Activated CD4-positive, alpha-beta memory T cell treated with anti-CD3 and anti-CD28 coated beads, Interleukin-2, amount 10 ng/mL, durations not matched to agents 7 days and 5 days (primary cell): ENCODE results near the gene FOXF2. TPM values are rescaled to one million over a fixed set of nuclear protein-coding genes. Genes with fewer than 3 reads are reported as not detected.

ENCODE experiments used
- CTCF ChIA-PET: fragments of 350-600 bp; sonication (Branson Sonifier 250); formaldehyde crosslinking; loops from one replicate; lab custom pipeline; 2021; ENCODE audit warnings: antibody characterized with exemption, inconsistent platforms; lab: Charles Lee
- POLR2A ChIA-PET: fragments of 350-600 bp; sonication (Branson Sonifier 250); formaldehyde crosslinking; loops from one replicate; lab custom pipeline; 2021; ENCODE audit warnings: antibody characterized with exemption; lab: Charles Lee
- DNase-seq: peaks from one replicate; pipeline ENCODE4 v3.0.0-alpha.2; 2020
- H3K27ac Mint-ChIP-seq: one replicate; pipeline ENCODE4 v1.8.0; 2021; ENCODE audit warnings: mild to moderate bottlenecking, mixed read lengths
- H3K27me3 Mint-ChIP-seq: one replicate; pipeline ENCODE4 v1.8.0; 2021; ENCODE audit warnings: mixed read lengths
- H3K36me3 Mint-ChIP-seq: one replicate; pipeline ENCODE4 v1.8.0; 2021; ENCODE audit warnings: low read depth, mixed read lengths
- H3K4me1 Mint-ChIP-seq: one replicate; pipeline ENCODE4 v1.8.0; 2021; ENCODE audit warnings: mixed read lengths
- H3K4me3 Mint-ChIP-seq: one replicate; pipeline ENCODE4 v1.8.0; 2021; ENCODE audit warnings: mild to moderate bottlenecking, mixed read lengths
- H3K9me3 Mint-ChIP-seq: one replicate; pipeline ENCODE4 v1.8.0; 2021; ENCODE audit warnings: mixed read lengths
- total RNA-seq, 2 experiments: library from RNA; stranded (reverse); gene quantifications; one replicate each; pipeline ENCODE4 v1.2.3, GENCODE V29; 2021

FOXF2 gene
- total RNA-seq, 2 experiments from 2014 or later = not detected

- ChIA-PET CTCF (interaction anchor here (0.8 to 1.2 kb wide), 3 partner anchors 13 to 85 kb away, joined by 3 read pairs; no protein-coding TSS in a partner anchor), POLR2A (no interaction called here)
- H3K36me3 Mint-ChIP-seq = no peaks in the 10 kb centered on the region
- H3K9me3 Mint-ChIP-seq = no peaks in the 10 kb centered on the region
- no peak overlapping the region for H3K4me3 Mint-ChIP-seq
- H3K27ac Mint-ChIP-seq = peak overlapping the region; percentile 4
- peaks cover 26% of the 10 kb centered on the region for H3K4me1 Mint-ChIP-seq
- DNase-seq = peak; percentile 50
- H3K27me3 Mint-ChIP-seq = peaks cover 75% of the 10 kb centered on the region
These were observed 7.7 kb upstream of the FOXF2 start for GRCh38 chr6:1381481-1382330.

- H3K36me3 Mint-ChIP-seq = no peaks in the 10 kb centered on the region
- H3K9me3 Mint-ChIP-seq = no peaks in the 10 kb centered on the region
- H3K4me3 Mint-ChIP-seq = no peak overlapping the region
- POLR2A ChIA-PET = no interaction called here
- CTCF ChIA-PET = interaction anchor here (0.6 to 1.9 kb wide), 3 partner anchors 14 to 1118 kb away, joined by 4 to 5 read pairs (median 4); no protein-coding TSS in a partner anchor
- H3K27ac Mint-ChIP-seq = no peak overlapping the region
- H3K27me3 Mint-ChIP-seq = peaks cover 77% of the 10 kb centered on the region
- peaks cover 26% of the 10 kb centered on the region for H3K4me1 Mint-ChIP-seq
- no peak for DNase-seq
These were observed 7.0 kb upstream of the FOXF2 start for GRCh38 chr6:1382331-1382882.

GRCh38 chr6:1382883-1383728 is 6.3 kb upstream of the FOXF2 start:
- Mint-ChIP-seq H3K27me3 (peaks cover 76% of the 10 kb centered on the region), H3K9me3 (no peaks in the 10 kb centered on the region)
- POLR2A ChIA-PET = no interaction called here

GRCh38 chr6:1383729-1384548 is 5.4 kb upstream of the FOXF2 start:
- peaks cover 79% of the 10 kb centered on the region for H3K27me3 Mint-ChIP-seq
- peaks cover 3% of the 10 kb centered on the region for H3K36me3 Mint-ChIP-seq
- CTCF ChIA-PET = interaction anchor here (0.7 to 1.9 kb wide), 4 partner anchors 13 to 790 kb away, joined by 3 to 5 read pairs (median 4); no protein-coding TSS in a partner anchor
- H3K4me1 Mint-ChIP-seq = peaks cover 34% of the 10 kb centered on the region
- H3K4me3 Mint-ChIP-seq = no peak overlapping the region
- no peak overlapping the region for H3K27ac Mint-ChIP-seq
- no peaks in the 10 kb centered on the region for H3K9me3 Mint-ChIP-seq
- POLR2A ChIA-PET = no interaction called here
- no peak for DNase-seq

More at GRCh38 chr6:1382883-1383728, 6.3 kb upstream of the FOXF2 start:
- peaks cover 28% of the 10 kb centered on the region for H3K4me1 Mint-ChIP-seq
- CTCF ChIA-PET = interaction anchor here (0.6 to 1.9 kb wide), 5 partner anchors 14 to 1118 kb away, joined by 3 to 5 read pairs (median 4); no protein-coding TSS in a partner anchor
- no peak overlapping the region for H3K4me3 Mint-ChIP-seq
- no peak for DNase-seq
- H3K36me3 Mint-ChIP-seq = no peaks in the 10 kb centered on the region
- H3K27ac Mint-ChIP-seq = no peak overlapping the region

- ChIA-PET CTCF (no interaction called here), POLR2A (no interaction called here)
- no peak overlapping the region for H3K4me3 Mint-ChIP-seq
These were observed 4.7 kb upstream of the FOXF2 start for GRCh38 chr6:1384549-1385128.

GRCh38 chr6:1385129-1386037 is 4.0 kb upstream of the FOXF2 start:
- ChIA-PET CTCF (interaction anchor here (3.5 kb wide), 1 partner anchor 12 kb away, joined by 24 read pairs; no protein-coding TSS in a partner anchor), POLR2A (no interaction called here)
- peaks cover 31% of the 10 kb centered on the region for H3K4me1 Mint-ChIP-seq
- H3K27me3 Mint-ChIP-seq = peaks cover 71% of the 10 kb centered on the region
- no peaks in the 10 kb centered on the region for H3K9me3 Mint-ChIP-seq
- H3K4me3 Mint-ChIP-seq = no peak overlapping the region
- H3K36me3 Mint-ChIP-seq = peaks cover 3% of the 10 kb centered on the region
- H3K27ac Mint-ChIP-seq = peak overlapping the region; percentile 32
- no peak for DNase-seq

More at GRCh38 chr6:1384549-1385128, 4.7 kb upstream of the FOXF2 start:
- peaks cover 3% of the 10 kb centered on the region for H3K36me3 Mint-ChIP-seq
- peaks cover 75% of the 10 kb centered on the region for H3K27me3 Mint-ChIP-seq
- H3K27ac Mint-ChIP-seq = no peak overlapping the region
- DNase-seq = no peak
- peaks cover 30% of the 10 kb centered on the region for H3K4me1 Mint-ChIP-seq
- no peaks in the 10 kb centered on the region for H3K9me3 Mint-ChIP-seq

GRCh38 chr6:1386038-1386709 is 3.2 kb upstream of the FOXF2 start:
- Mint-ChIP-seq H3K4me1 (peaks cover 23% of the 10 kb centered on the region), H3K9me3 (no peaks in the 10 kb centered on the region), H3K27ac (no peak overlapping the region), H3K27me3 (peaks cover 67% of the 10 kb centered on the region), H3K36me3 (peaks cover 3% of the 10 kb centered on the region), H3K4me3 (no peak overlapping the region)
- POLR2A ChIA-PET = no interaction called here
- CTCF ChIA-PET = interaction anchor here (0.9 to 3.5 kb wide), 2 partner anchors 11 to 664 kb away, joined by 3 to 24 read pairs; no protein-coding TSS in a partner anchor
- DNase-seq = no peak

- CTCF ChIA-PET = interaction anchor here (1.2 to 3.5 kb wide), 2 partner anchors 10 to 12 kb away, joined by 3 to 24 read pairs; no protein-coding TSS in a partner anchor
- H3K9me3 Mint-ChIP-seq = no peaks in the 10 kb centered on the region
- H3K4me1 Mint-ChIP-seq = peaks cover 24% of the 10 kb centered on the region
- peaks cover 77% of the 10 kb centered on the region for H3K27me3 Mint-ChIP-seq
- H3K36me3 Mint-ChIP-seq = peaks cover 3% of the 10 kb centered on the region
- no peak overlapping the region for H3K4me3 Mint-ChIP-seq
- DNase-seq = no peak
- POLR2A ChIA-PET = no interaction called here
- no peak overlapping the region for H3K27ac Mint-ChIP-seq
These were observed 1.9 kb upstream of the FOXF2 start for GRCh38 chr6:1387538-1387875.

- POLR2A ChIA-PET = no interaction called here
These were observed 1.3 kb upstream of the FOXF2 start for GRCh38 chr6:1387876-1388629.

More at GRCh38 chr6:1387876-1388629, 1.3 kb upstream of the FOXF2 start:
- Mint-ChIP-seq H3K27me3 (peaks cover 75% of the 10 kb centered on the region), H3K27ac (no peak overlapping the region), H3K36me3 (peaks cover 3% of the 10 kb centered on the region), H3K4me3 (no peak overlapping the region), H3K9me3 (no peaks in the 10 kb centered on the region), H3K4me1 (peaks cover 24% of the 10 kb centered on the region)
- CTCF ChIA-PET = interaction anchor here (1.2 to 3.5 kb wide), 2 partner anchors 9 to 11 kb away, joined by 3 to 24 read pairs; no protein-coding TSS in a partner anchor
- no peak for DNase-seq
